ENCODE results near the gene KLK15. TPM values are rescaled to one million over a fixed set of nuclear protein-coding genes. Genes with fewer than 3 reads are reported as not detected.

The KLK15 gene
- total RNA-seq, 1 donor from 2014 or later: not detected

- no peak for DNase-seq (ENCODE audit: low read depth in 2 of 2)
Measured at GRCh38 chr19:50843701-50844221, 10.4 kb upstream of the KLK15 start.

GRCh38 chr19:50843205-50843604 lies 9.8 kb upstream of the KLK15 start:
- no peak for DNase-seq (ENCODE audit: low read depth in 2 of 2)

GRCh38 chr19:50842130-50842529 lies 8.8 kb upstream of the KLK15 start:
- DNase-seq (ENCODE audit: low read depth in 2 of 2): no peak

GRCh38 chr19:50839712-50840655 lies 6.6 kb upstream of the KLK15 start:
- no peak for DNase-seq (ENCODE audit: low read depth in 2 of 2)

- no peak for DNase-seq (ENCODE audit: low read depth in 2 of 2)
Measured at GRCh38 chr19:50838239-50838638, 4.9 kb upstream of the KLK15 start.

- no peak for DNase-seq (ENCODE audit: low read depth in 2 of 2)
Measured at GRCh38 chr19:50837300-50837699, 3.9 kb upstream of the KLK15 start.

GRCh38 chr19:50836543-50837195 lies 3.3 kb upstream of the KLK15 start:
- no peak for DNase-seq (ENCODE audit: low read depth in 2 of 2)

- peak; percentile 15 to 65 for DNase-seq (ENCODE audit: low read depth in 2 of 2)
Measured at GRCh38 chr19:50835785-50836542, 2.6 kb upstream of the KLK15 start.

GRCh38 chr19:50835103-50835784 lies 1.9 kb upstream of the KLK15 start:
- DNase-seq (ENCODE audit: low read depth in 2 of 2): no peak

- no peak for DNase-seq (ENCODE audit: low read depth in 2 of 2)
Measured at GRCh38 chr19:50833802-50834167, 411 bp upstream of the KLK15 start.

GRCh38 chr19:50832666-50833065 lies 708 bp downstream of the KLK15 start:
- DNase-seq (ENCODE audit: low read depth in 2 of 2): no peak

GRCh38 chr19:50831026-50831396 lies 2.4 kb downstream of the KLK15 start:
- no peak for DNase-seq (ENCODE audit: low read depth in 2 of 2)

GRCh38 chr19:50830266-50831025 lies 2.9 kb downstream of the KLK15 start:
- no peak for DNase-seq (ENCODE audit: low read depth in 2 of 2)

GRCh38 chr19:50829801-50830200 lies 3.6 kb downstream of the KLK15 start:
- DNase-seq (ENCODE audit: low read depth in 2 of 2): no peak

- DNase-seq (ENCODE audit: low read depth in 2 of 2): no peak
Measured at GRCh38 chr19:50827476-50827875, 5.9 kb downstream of the KLK15 start.

GRCh38 chr19:50826492-50827240 lies 6.7 kb downstream of the KLK15 start:
- no peak for DNase-seq (ENCODE audit: low read depth in 2 of 2)

GRCh38 chr19:50823389-50824042 lies 9.9 kb downstream of the KLK15 start, which contains the start of gene KLK1:
Gene KLK1 (minus strand): TSS chr19:50823787. CDS start chr19:50823748, 39 bp downstream.
- DNase-seq (ENCODE audit: low read depth in 2 of 2): no peak

GRCh38 chr19:50822661-50823208 lies 10.6 kb downstream of the KLK15 start:
- no peak for DNase-seq (ENCODE audit: low read depth in 2 of 2)

- no peak for DNase-seq (ENCODE audit: low read depth in 2 of 2)
Measured at GRCh38 chr19:50821622-50822021, 11.8 kb downstream of the KLK15 start.
